ENCODE measurements around the gene MAST2. TPM values are rescaled to one million over a fixed set of nuclear protein-coding genes. Genes with fewer than 3 reads are reported as not detected.
"Not testable (repeated sequence)": the region's sequence is repeated elsewhere in the genome, so short reads cannot be mapped to it uniquely, and the experiment has no call there.

MAST2 gene
- total and polyA plus RNA-seq, 4 donors, result 28.3 to 75.0 (median 46.1) TPM

GRCh38 chr1:45787905-45788304 is 15.5 kb upstream of the MAST2 start:
- Histone ChIP-seq H3K4me1 (ENCODE audit: control insufficient read depth, insufficient read depth, low read length) (no peaks in the 10 kb centered on the region), H3K9me3 (ENCODE audit: control insufficient read depth, insufficient read depth, low read length) (no peaks in the 10 kb centered on the region), H3K4me3 (ENCODE audit: low read depth, low read length) (no peak overlapping the region), H3K36me3 (ENCODE audit: control insufficient read depth, insufficient read depth, low read length) (no peaks in the 10 kb centered on the region), H3K27ac (ENCODE audit: low read depth, low read length) (no peak overlapping the region), H3K27me3 (ENCODE audit: control insufficient read depth, insufficient read depth, low read length) (no peaks in the 10 kb centered on the region)
- DNase-seq (ENCODE audit: low read depth in 4 of 6, low spot score in 6 of 6), result no peak
- 100% methylated on average over 2 of the region's 4 CpGs for WGBS (ENCODE audit: insufficient coverage)

GRCh38 chr1:45789601-45790000 is 13.8 kb upstream of the MAST2 start:
- no peaks in the 10 kb centered on the region for H3K36me3 ChIP-seq (ENCODE audit: control insufficient read depth, insufficient read depth, low read length)
- no peaks in the 10 kb centered on the region for H3K27me3 ChIP-seq (ENCODE audit: control insufficient read depth, insufficient read depth, low read length)
- DNase-seq (ENCODE audit: low read depth in 4 of 6, low spot score in 6 of 6), result no peak
- no peaks in the 10 kb centered on the region for H3K9me3 ChIP-seq (ENCODE audit: control insufficient read depth, insufficient read depth, low read length)
- no peak overlapping the region for H3K27ac ChIP-seq (ENCODE audit: low read depth, low read length)
- H3K4me3 ChIP-seq (ENCODE audit: low read depth, low read length), result no peak overlapping the region
- no peaks in the 10 kb centered on the region for H3K4me1 ChIP-seq (ENCODE audit: control insufficient read depth, insufficient read depth, low read length)
- 100% methylated on average over 1 of the region's 2 CpGs for WGBS (ENCODE audit: insufficient coverage)

GRCh38 chr1:45792744-45793143 is 10.7 kb upstream of the MAST2 start:
- WGBS (ENCODE audit: insufficient coverage), result 76% methylated on average over 2 of the region's 4 CpGs
- Histone ChIP-seq H3K4me1 (ENCODE audit: control insufficient read depth, insufficient read depth, low read length) (no peaks in the 10 kb centered on the region), H3K36me3 (ENCODE audit: control insufficient read depth, insufficient read depth, low read length) (no peaks in the 10 kb centered on the region), H3K9me3 (ENCODE audit: control insufficient read depth, insufficient read depth, low read length) (no peaks in the 10 kb centered on the region), H3K27me3 (ENCODE audit: control insufficient read depth, insufficient read depth, low read length) (no peaks in the 10 kb centered on the region), H3K4me3 (ENCODE audit: low read depth, low read length) (no peak overlapping the region), H3K27ac (ENCODE audit: low read depth, low read length) (no peak overlapping the region)
- no peak for DNase-seq (ENCODE audit: low read depth in 4 of 6, low spot score in 6 of 6)

GRCh38 chr1:45793942-45794604 is 9.3 kb upstream of the MAST2 start:
- Histone ChIP-seq H3K9me3 (ENCODE audit: control insufficient read depth, insufficient read depth, low read length) (no peaks in the 10 kb centered on the region), H3K27ac (ENCODE audit: low read depth, low read length) (no peak overlapping the region), H3K4me1 (ENCODE audit: control insufficient read depth, insufficient read depth, low read length) (no peaks in the 10 kb centered on the region), H3K4me3 (ENCODE audit: low read depth, low read length) (no peak overlapping the region), H3K27me3 (ENCODE audit: control insufficient read depth, insufficient read depth, low read length) (no peaks in the 10 kb centered on the region), H3K36me3 (ENCODE audit: control insufficient read depth, insufficient read depth, low read length) (no peaks in the 10 kb centered on the region)
- no peak for DNase-seq (ENCODE audit: low read depth in 4 of 6, low spot score in 6 of 6)
- 73% methylated on average over 5 of the region's 7 CpGs for WGBS (ENCODE audit: insufficient coverage)

- no peaks in the 10 kb centered on the region for H3K36me3 ChIP-seq (ENCODE audit: control insufficient read depth, insufficient read depth, low read length)
- DNase-seq (ENCODE audit: low read depth in 4 of 6, low spot score in 6 of 6), result no peak
- WGBS (ENCODE audit: insufficient coverage), result no CpG with 5 or more reads among the region's 2 CpGs
- H3K27ac ChIP-seq (ENCODE audit: low read depth, low read length), result no peak overlapping the region
- no peaks in the 10 kb centered on the region for H3K4me1 ChIP-seq (ENCODE audit: control insufficient read depth, insufficient read depth, low read length)
- H3K9me3 ChIP-seq (ENCODE audit: control insufficient read depth, insufficient read depth, low read length), result no peaks in the 10 kb centered on the region
- no peaks in the 10 kb centered on the region for H3K27me3 ChIP-seq (ENCODE audit: control insufficient read depth, insufficient read depth, low read length)
- H3K4me3 ChIP-seq (ENCODE audit: low read depth, low read length), result no peak overlapping the region
Observed at GRCh38 chr1:45796381-45796780, 7.0 kb upstream of the MAST2 start.

- no peaks in the 10 kb centered on the region for H3K9me3 ChIP-seq (ENCODE audit: control insufficient read depth, insufficient read depth, low read length)
- DNase-seq (ENCODE audit: low read depth in 4 of 6, low spot score in 6 of 6), result no peak
- no peaks in the 10 kb centered on the region for H3K4me1 ChIP-seq (ENCODE audit: control insufficient read depth, insufficient read depth, low read length)
- H3K27me3 ChIP-seq (ENCODE audit: control insufficient read depth, insufficient read depth, low read length), result no peaks in the 10 kb centered on the region
- H3K27ac ChIP-seq (ENCODE audit: low read depth, low read length), result no peak overlapping the region
- 77% methylated on average over 8 of the region's 9 CpGs for WGBS (ENCODE audit: insufficient coverage)
- no peak overlapping the region for H3K4me3 ChIP-seq (ENCODE audit: low read depth, low read length)
- H3K36me3 ChIP-seq (ENCODE audit: control insufficient read depth, insufficient read depth, low read length), result no peaks in the 10 kb centered on the region
Observed at GRCh38 chr1:45796946-45797345, 6.5 kb upstream of the MAST2 start.

DNA sequence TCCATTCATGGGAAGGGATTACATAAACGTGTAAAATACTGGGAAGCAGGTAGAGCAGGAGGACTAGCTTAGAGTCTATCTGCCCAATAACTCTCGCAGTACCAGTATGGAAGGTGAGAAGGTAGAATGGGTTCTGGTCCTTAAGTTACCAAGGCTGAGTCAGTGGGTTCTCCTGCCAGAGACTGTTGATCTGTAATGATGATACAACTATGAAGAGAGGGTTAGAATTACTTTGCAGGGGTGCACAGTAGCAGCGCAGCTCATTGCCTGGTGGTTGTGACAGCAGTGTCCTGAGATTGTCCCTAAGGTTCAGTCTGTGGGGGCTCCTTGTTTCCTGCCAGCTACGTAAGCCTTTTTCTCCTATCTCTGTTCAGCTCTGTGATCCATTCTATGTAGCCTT is 2.5 kb upstream of the MAST2 start:
- H3K27ac ChIP-seq (ENCODE audit: low read depth, low read length), result no peak overlapping the region
- no peaks in the 10 kb centered on the region for H3K36me3 ChIP-seq (ENCODE audit: control insufficient read depth, insufficient read depth, low read length)
- H3K4me3 ChIP-seq (ENCODE audit: low read depth, low read length), result no peak overlapping the region
- peaks cover 10% of the 10 kb centered on the region for H3K4me1 ChIP-seq (ENCODE audit: control insufficient read depth, insufficient read depth, low read length)
- H3K27me3 ChIP-seq (ENCODE audit: control insufficient read depth, insufficient read depth, low read length), result no peaks in the 10 kb centered on the region
- 90% methylated on average over 2 of the region's 4 CpGs for WGBS (ENCODE audit: insufficient coverage)
- DNase-seq (ENCODE audit: low read depth in 4 of 6, low spot score in 6 of 6), result no peak
- H3K9me3 ChIP-seq (ENCODE audit: control insufficient read depth, insufficient read depth, low read length), result no peaks in the 10 kb centered on the region

GRCh38 chr1:45802343-45803298 is 791 bp upstream of the MAST2 start:
- H3K4me3 ChIP-seq (ENCODE audit: low read depth, low read length), result peak overlapping the region; percentile 59
- H3K9me3 ChIP-seq (ENCODE audit: control insufficient read depth, insufficient read depth, low read length), result no peaks in the 10 kb centered on the region
- 27% methylated on average over 6 of the region's 11 CpGs for WGBS (ENCODE audit: insufficient coverage)
- peak overlapping the region; percentile 89 for H3K27ac ChIP-seq (ENCODE audit: low read depth, low read length)
- H3K4me1 ChIP-seq (ENCODE audit: control insufficient read depth, insufficient read depth, low read length), result peaks cover 10% of the 10 kb centered on the region
- H3K36me3 ChIP-seq (ENCODE audit: control insufficient read depth, insufficient read depth, low read length), result peaks cover 3% of the 10 kb centered on the region
- DNase-seq (ENCODE audit: low read depth in 4 of 6, low spot score in 6 of 6), result peak in 3 of 6 donors; percentile 7 to 52 (median 9)
- no peaks in the 10 kb centered on the region for H3K27me3 ChIP-seq (ENCODE audit: control insufficient read depth, insufficient read depth, low read length)

GRCh38 chr1:45803781-45804668 is 613 bp downstream of the MAST2 start:
- WGBS (ENCODE audit: insufficient coverage), result 0% methylated on average over 27 of the region's 60 CpGs
- not testable (repeated sequence) for H3K27me3 ChIP-seq (ENCODE audit: control insufficient read depth, insufficient read depth, low read length); H3K4me1 ChIP-seq (ENCODE audit: control insufficient read depth, insufficient read depth, low read length); H3K36me3 ChIP-seq (ENCODE audit: control insufficient read depth, insufficient read depth, low read length); H3K9me3 ChIP-seq (ENCODE audit: control insufficient read depth, insufficient read depth, low read length)
- H3K27ac ChIP-seq (ENCODE audit: low read depth, low read length), result peak overlapping the region; percentile 22
- DNase-seq (ENCODE audit: low read depth in 4 of 6, low spot score in 6 of 6), result peak in 4 of 6 donors; percentile 20 to 70 (median 48)
- H3K4me3 ChIP-seq (ENCODE audit: low read depth, low read length), result peak overlapping the region; percentile 60

Data from spinal cord (tissue), 10 donors.